ENCODE data around the gene DAB1. TPM values are rescaled to one million over a fixed set of nuclear protein-coding genes. Genes with fewer than 3 reads are reported as not detected.

DAB1 gene
- total RNA-seq, 1 donor from 2014 or later, result 0.20 TPM

GRCh38 chr1:57276918-57277317 is 146.9 kb downstream of the DAB1 start:
- no peak for DNase-seq (ENCODE audit: low read depth)

DNA sequence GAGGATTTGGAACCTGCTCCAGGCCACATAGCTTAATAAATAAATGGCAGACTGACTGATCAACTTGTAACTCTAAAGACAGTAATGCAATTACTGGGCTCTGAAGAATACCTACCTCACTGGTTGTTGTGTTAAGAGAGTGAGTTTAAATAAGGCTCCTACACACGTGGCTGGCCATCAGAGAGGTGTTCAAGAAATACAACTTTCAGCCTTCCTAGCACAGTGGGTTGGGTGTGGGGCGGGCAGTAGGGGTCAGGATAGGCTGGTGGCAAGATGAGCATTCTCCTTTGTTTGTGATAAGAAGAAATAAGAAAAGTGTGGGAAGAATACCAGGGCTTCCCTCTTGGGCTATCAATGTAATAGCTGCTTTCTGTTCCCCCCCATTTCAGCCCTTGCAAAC is 151.3 kb downstream of the DAB1 start:
- DNase-seq (ENCODE audit: low read depth), result no peak

GRCh38 chr1:57272150-57272549 is 151.7 kb downstream of the DAB1 start:
- peak; percentile 6 for DNase-seq (ENCODE audit: low read depth)

DNA sequence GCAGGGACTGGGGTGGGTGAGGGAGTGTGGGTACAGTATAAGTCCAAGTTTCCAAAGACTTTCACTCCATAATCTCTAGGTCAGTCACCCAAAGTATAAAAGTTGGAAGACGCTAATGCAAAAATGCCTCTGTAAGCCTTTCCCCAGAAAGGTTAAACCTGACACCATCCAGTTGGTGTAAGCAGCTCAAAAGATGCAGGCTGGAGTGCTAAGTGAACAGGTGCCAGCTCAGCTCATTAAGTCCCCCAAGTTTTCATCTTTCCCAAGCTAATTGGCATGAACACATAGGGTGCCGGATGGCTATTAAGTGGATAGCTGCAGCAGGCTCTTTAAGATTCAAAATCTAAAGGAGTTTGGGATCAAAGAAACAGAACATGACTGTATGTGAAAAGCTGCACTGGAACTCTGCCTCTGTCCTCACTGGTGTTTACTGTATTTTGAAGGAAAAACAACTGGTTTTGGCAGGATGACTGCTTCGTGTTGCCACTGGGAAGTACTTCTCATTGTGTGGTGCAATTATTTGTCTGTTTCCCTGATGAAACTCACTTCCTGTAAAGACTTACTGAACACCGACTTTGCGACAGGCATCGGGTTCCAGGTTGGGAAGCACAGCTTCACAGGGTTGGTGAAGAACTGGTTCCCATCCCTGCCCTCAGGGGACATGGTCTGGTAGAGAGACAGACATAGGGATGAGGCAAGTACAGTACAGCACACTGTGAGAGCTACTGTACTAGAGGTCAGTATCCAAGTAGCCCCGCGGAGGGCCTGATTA is 152.7 kb downstream of the DAB1 start:
- DNase-seq (ENCODE audit: low read depth), result no peak

DNA sequence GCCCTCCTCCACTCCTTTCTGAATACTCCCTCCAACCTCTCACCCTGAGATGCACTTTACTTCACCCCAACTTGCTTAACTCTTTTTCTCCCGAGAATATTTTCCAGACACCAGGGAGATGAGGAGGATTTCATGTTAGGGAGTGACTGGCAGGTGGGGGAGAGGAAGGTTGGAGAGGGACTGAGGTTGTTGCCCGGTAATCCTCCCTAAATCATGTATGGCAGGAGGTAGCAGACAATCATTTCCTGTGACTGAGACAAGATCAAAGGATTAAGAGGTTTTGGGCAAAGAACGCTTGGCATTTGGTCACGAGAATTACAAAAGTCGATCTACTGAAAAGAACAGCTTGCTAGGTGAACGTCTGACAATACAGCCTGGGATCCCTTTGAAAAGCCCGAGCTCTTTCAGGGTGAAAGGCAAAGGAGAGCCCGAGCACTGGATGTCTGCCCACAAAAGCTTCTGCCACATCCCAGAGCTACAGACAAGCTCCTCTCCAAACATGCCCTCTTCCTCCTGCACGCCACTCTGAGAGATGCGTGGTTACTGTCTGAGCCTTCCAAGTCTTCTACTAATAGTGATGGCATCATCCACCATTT is 154.1 kb downstream of the DAB1 start:
- DNase-seq (ENCODE audit: low read depth), result no peak

GRCh38 chr1:57265104-57265503 is 158.8 kb downstream of the DAB1 start:
- DNase-seq (ENCODE audit: low read depth), result no peak

DNA sequence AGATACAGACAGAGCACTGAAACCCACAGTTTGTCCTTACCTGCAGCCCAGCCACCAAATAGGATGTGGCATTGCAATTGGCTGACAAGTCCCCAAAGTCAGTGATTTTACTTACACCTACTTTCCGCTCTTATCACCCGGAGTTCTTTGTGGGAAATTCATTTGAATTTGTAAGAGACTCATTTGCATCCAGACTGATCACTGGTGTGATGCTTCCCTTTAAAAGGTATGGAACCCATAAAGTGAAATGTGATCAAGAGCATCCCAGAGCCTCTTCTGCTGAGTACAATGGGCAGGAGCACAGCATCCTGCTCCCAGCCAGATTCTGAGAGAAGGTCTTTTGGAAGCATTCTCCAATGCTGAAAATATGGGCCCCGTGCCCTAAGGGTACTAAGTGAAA is 161.4 kb downstream of the DAB1 start:
- no peak for DNase-seq (ENCODE audit: low read depth)

DNA sequence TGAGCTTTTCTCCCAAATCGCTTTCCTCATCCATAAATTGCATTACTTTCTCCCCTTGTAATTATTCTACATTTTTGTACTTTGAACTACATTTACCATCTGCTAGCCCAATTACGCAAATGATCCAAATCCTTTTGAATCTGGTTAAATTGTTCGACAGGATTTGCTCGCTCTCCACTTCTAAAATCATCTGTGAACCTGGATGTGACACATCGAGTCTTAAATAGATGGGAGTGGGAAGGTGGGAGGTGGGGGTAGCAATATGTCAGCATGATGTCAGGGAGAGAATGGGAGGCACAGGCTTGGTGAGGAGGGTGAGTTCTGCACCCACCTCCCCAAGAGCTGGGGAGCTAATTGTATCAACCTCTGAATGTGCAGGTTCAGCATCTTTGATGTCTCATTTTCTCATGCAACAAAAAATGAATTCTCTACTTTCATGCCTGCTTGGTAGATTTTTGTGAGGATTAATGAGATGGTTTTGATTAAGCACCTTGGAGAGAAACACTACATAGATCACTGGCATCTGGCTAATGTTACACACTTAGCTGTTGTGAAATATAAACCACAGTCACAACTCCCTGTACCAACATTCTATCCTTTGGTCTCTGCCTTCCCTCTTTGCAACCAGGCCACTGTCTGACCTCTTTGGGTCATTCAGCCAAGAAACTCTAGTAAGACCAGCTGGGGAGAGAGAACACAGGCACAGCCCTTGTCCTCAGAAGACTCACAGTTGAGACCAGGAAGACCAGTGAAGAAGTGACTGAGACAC is 165.1 kb downstream of the DAB1 start:
- DNase-seq (ENCODE audit: low read depth), result peak; percentile 46

DNA sequence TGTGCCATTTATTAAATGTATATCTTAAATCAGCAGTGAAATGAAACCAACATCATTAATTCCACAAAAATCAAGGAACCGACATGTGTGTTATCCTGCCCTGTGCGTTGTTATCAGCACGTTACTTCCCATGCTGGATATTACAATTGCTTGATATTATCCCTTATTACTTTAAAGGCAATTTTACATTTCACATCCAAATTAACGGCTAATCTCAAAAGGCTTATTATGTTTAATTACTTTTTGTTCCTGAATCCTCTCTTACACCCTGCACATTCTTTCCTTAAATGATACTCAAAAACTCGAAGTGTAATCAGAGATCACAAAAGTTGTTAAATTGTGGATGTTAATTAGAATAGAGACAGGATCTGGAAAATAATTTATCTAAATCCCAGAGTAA is 167.9 kb downstream of the DAB1 start:
- DNase-seq (ENCODE audit: low read depth), result no peak

GRCh38 chr1:57254022-57254421 is 169.8 kb downstream of the DAB1 start:
- peak; percentile 38 for DNase-seq (ENCODE audit: low read depth)

DNA sequence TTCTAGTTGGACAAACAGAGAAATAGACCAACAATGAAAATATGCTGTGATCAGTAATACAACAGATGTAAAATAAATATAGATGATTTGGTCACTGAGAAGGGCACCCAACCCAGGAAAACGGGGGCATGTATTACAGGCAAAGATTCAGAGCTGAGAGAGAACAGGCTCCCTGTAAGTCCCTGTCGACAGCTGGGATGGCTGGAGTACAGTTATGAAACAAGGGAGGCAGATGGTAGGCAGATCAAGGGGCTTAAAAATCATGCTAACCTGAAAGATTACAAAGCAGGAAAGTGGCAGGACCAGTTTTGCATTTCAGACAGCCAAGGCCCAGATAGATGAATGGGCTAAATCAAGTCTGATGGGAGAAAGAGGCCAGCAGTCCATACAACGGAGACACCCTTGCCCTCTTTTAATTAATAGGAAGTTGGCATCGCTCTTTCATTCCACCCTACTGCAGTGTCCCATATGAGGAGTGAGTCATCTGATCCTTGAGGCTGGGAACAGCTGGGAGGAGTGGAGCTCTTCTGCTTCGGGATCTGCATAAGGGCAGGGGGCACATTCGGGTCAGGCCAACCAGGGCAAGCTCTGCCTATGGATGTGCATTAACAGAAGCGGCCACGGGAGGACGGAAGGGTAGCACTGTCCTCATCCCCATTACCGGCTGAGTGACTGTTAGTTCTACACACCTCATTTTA is 171.1 kb downstream of the DAB1 start:
- no peak for DNase-seq (ENCODE audit: low read depth)

GRCh38 chr1:57250021-57250420 is 173.8 kb downstream of the DAB1 start:
- no peak for DNase-seq (ENCODE audit: low read depth)

GRCh38 chr1:57249511-57249910 is 174.3 kb downstream of the DAB1 start:
- DNase-seq (ENCODE audit: low read depth), result no peak

DNA sequence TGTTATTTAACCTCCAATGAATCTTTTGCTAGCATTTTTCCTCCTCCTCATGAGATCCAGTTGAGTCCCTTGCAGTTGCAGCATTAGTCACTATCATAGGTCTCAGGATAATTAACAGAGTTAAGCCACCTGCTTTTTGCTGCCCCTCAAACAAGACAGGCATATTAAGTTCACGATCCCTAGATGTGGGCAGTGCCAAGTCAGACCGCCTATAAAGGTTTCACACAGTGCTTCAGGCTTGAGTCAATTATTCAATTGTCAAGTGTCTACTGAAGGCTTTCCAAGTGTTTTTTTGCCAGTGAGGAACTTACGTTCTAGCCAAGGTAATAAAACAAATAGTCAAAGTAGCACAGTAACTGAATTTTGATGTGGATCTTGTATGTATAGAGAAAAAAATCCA is 175.0 kb downstream of the DAB1 start:
- no peak for DNase-seq (ENCODE audit: low read depth)

DNA sequence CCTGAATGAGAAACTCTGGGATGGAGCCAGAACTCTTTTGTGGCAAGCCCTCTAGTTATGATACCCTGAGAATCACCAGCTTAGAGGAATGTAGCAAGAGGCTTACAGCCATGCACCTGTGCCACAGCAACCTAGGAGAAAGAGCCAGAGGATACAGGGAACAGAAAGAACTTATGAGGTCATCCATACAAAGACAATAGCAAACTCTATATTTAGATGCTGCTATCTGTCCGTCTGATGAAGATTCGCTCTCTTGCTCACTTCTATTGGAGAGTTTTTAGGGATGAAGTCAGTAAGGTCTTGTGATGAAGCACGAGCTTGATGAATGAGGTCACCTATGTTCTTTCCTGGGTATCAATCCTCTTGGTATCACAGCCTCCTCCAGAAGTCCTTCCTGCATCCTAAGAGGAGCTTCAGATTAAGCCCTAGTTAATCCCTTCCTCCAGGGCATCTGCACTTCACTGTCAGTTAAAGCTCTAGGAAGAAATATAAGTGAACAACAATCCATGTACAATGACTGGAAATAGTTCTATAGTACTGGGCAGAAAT is 185.6 kb downstream of the DAB1 start:
- DNase-seq (ENCODE audit: low read depth), result no peak

DNA sequence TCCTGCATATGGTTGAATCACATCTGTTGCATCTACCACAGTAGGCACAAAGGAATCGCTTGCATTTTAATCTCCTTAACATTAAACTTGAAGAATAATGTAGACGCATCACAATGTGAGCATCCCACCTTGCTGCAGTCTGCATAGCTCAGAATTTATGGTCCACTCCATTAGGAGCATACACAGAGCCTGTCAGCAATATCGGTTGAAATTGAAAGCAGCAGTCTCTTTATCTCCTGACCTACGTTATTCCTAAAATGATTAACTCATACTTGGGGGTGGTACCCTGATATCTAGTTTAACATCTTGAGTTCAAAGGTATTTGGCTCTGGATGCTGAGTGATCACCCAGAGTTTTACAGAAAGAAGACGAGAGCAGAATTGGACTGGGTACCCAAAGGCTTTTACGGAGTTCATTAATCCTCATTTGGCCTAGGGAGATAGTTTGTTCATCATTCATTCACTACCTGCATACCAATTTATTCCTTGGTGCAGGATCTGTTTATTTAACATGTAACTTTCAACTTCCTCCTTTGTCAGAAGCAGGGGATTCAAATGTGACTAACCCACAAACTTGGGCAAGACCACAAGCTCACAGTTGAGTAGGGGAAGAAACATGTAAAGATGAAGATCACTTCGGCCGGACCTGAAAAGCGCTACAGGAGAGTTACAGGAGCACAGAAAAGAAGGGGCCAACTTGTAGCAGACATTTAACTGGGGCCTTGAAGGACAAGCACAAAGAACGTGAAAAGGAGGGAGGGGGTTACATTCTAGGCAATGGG is 187.9 kb downstream of the DAB1 start:
- no peak for DNase-seq (ENCODE audit: low read depth)

DNA sequence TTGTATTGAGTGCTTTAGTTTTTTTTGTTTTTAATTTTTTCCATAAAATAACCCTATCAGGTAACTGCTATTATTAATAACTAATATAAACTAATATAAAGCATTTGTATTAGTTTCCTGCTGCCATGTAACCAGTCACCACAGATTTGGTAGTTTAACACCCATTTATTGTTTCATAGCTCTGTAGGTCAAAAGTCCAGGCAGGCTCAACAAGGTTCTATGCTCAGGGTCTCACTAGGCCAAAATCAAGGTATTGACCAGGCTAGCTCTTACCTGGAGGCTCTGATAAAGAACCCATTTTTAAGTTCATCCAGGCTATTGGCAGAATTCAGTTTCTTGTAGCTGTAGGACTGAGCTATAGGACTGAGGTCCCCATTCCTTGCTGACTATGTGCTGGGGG is 189.4 kb downstream of the DAB1 start:
- no peak for DNase-seq (ENCODE audit: low read depth)

DNA sequence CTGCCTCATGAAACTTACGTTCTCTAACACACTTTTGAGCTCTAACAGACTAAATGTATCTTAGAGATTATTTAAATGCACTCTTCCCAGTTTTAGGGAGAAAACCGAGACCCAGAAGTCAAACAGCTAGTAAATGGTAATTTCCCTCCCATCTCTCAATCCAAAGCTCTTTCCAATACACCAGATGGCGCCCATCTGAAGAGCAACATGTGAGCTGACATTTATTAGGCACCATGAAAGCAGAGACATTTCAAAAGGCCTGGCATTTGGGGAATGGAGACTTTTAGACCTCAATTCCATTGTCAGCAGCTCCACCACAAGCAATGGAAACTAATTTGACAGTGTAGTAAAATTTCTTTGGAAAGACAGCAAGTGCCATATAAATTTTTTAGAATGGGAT is 191.4 kb downstream of the DAB1 start:
- DNase-seq (ENCODE audit: low read depth), result no peak

GRCh38 chr1:57229998-57230397 is 193.9 kb downstream of the DAB1 start:
- DNase-seq (ENCODE audit: low read depth), result no peak

- no peak for DNase-seq (ENCODE audit: low read depth)
Observed at GRCh38 chr1:57229076-57229475, 194.8 kb downstream of the DAB1 start.

DNA sequence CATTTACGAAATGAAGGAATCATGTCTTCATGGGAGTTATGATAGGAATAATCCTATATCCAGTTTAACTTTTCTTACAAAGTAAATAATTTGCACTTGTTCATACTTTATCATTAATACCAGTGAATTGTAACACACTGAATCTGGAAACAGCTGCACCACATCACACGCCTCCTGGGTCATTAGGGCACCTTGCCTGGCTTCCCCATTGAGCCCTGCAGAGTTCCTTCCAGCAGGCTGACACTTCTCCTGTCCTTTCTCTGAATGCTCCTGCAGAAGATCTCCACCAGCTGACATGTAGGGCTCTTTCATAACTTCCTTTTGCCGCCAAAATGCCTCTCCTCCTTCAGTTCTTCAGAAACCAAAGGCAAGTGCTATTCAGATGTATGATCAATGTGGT is 201.1 kb downstream of the DAB1 start:
- no peak for DNase-seq (ENCODE audit: low read depth)
